Peyer's patch (tissue), 4 donors: Measurements from ENCODE around the gene ARRB2. TPM values are rescaled to one million over a fixed set of nuclear protein-coding genes. Genes with fewer than 3 reads are reported as not detected.

ENCODE experiments used
- DNase-seq, 3 donors: peaks; one replicate each; pipeline ENCODE4 v3.0.0-alpha.2; 2017 to 2019
- H3K27ac ChIP-seq, 4 donors: fragments of 200-600 bp; sonication (generic); one replicate each; pipeline ENCODE4 v1.5.1; 2016 to 2019
- H3K27me3 ChIP-seq, 2 donors: fragments of 200-600 bp; sonication (generic); one replicate each; pipeline ENCODE4 v1.5.1; 2019
- H3K36me3 ChIP-seq, 3 donors: fragments of 200-600 bp; sonication (generic); one replicate each; pipeline ENCODE4 v1.5.1; 2016 to 2019
- H3K4me1 ChIP-seq, 4 donors: fragments of 200-600 bp; sonication (generic); one replicate each; pipeline ENCODE4 v1.5.1; 2016 to 2019
- H3K4me3 ChIP-seq, 4 donors: fragments of 200-600 bp; sonication (generic); 1 replicate in 3 of 4; 2 replicates in 1 of 4; pipeline ENCODE4 v1.5.1; 2016 to 2019; ENCODE audit warnings: mild to moderate bottlenecking in 1 of 4
- H3K9me3 ChIP-seq, 4 donors: fragments of 200-600 bp; sonication (generic); one replicate each; pipeline ENCODE4 v1.5.1; 2016 to 2019; ENCODE audit warnings: mild to moderate bottlenecking in 1 of 4
- CTCF ChIP-seq, 6 experiments: fragments of 450-650 bp in 4 of 6; fragments of 200-600 bp in 2 of 6; sonication (generic) in 1 of 6; IDR thresholded peaks; one replicate each; pipeline ENCODE4 v1.5.1; 2017 to 2019; ENCODE audit warnings: antibody characterized with exemption in 6 of 6, mild to moderate bottlenecking in 3 of 6, moderate library complexity in 1 of 6
- POLR2A ChIP-seq, 2 donors: fragments of 450-650 bp; IDR thresholded peaks; one replicate each; pipeline ENCODE4 v1.5.1; 2017; ENCODE audit warnings: antibody characterized with exemption in 2 of 2, mild to moderate bottlenecking in 2 of 2, moderate library complexity in 2 of 2
- total RNA-seq, 4 donors: library from RNA; depleted of rRNA; stranded (reverse); fragments of >200 nt; gene quantifications; one replicate each; pipeline ENCODE4 v1.1.0, GENCODE V29; 2016

Gene ARRB2
- total RNA-seq, 4 donors from 2014 or later, result 59.2 to 163 (median 73.8) TPM

GRCh38 chr17:4667166-4667565, 43.3 kb upstream of the ARRB2 start:
- Histone ChIP-seq H3K36me3 (peaks cover 0 to 14% (median 0%) of the 10 kb centered on the region in 3 donors), H3K27me3 (no peaks in the 10 kb centered on the region), H3K4me3 (no peak overlapping the region), H3K27ac (no peak overlapping the region), H3K4me1 (no peaks in the 10 kb centered on the region), H3K9me3 (no peaks in the 10 kb centered on the region)
- DNase-seq, result no peak
- TF ChIP-seq CTCF (IDR thresholded peaks at IDR 0.05), result no peak
- TF ChIP-seq POLR2A (IDR thresholded peaks at IDR 0.05), result no peak

DNA sequence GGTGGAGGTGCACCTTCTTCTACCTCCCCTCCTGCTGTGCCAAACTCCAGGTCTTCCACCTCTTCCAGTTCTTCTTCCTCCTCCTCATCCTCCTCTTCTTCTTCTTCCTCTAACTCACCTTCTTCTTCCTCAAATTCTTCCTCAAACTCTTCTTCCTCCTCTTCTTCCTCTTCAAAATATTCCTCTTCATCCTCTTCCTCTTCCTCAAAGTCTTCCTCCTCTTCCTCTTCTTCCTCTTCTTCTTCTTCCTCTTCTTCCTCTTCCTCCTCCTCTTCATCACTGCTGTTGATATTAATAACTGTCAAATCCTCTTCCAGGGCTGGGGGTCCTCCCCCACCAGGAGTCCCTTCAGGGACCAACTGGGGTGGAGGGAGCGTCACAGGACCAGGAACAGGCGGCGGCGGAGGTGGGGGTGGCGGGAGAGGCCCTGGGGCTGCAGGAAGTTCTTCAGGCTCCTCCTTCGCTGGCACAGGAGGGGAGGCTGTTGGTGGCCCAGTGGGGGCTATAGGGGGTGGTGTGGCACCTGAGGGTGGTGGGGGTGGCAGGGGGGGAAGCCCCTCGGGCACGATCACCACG, 38.3 kb upstream of the ARRB2 start:
- Histone ChIP-seq H3K27ac (no peak overlapping the region), H3K27me3 (no peaks in the 10 kb centered on the region), H3K4me1 (no peaks in the 10 kb centered on the region), H3K4me3 (no peak overlapping the region), H3K9me3 (no peaks in the 10 kb centered on the region), H3K36me3 (peaks cover 0 to 64% (median 0%) of the 10 kb centered on the region in 3 donors)
- DNase-seq, result no peak
- TF ChIP-seq POLR2A (IDR thresholded peaks at IDR 0.05) (no peak), CTCF (IDR thresholded peaks at IDR 0.05) (no peak)

DNA sequence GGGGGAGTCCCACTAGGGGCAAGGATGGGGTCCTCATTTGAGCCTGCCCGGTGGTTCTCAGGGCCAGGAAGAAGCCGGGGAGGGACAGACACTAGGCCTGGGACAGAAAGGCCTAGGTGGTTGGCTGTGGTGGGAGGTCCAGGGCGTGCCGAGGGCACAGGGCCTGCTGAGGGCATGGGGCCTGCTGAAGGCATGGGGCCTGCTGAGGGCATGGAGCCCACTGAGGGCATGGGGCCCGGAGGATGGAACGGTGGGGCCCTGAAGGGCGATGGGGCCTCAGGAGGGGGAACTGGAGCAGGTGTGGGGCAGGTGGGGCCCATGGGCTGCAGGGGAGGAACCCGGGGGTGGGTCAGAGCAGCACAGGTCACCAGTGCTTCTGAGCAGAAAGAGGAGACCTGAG, 37.7 kb upstream of the ARRB2 start:
- DNase-seq, result no peak
- H3K36me3 ChIP-seq, result peaks cover 0 to 70% (median 0%) of the 10 kb centered on the region in 3 donors
- no peaks in the 10 kb centered on the region for H3K27me3 ChIP-seq
- H3K27ac ChIP-seq, result no peak overlapping the region
- no peaks in the 10 kb centered on the region for H3K9me3 ChIP-seq
- no peak overlapping the region for H3K4me3 ChIP-seq
- TF ChIP-seq POLR2A (IDR thresholded peaks at IDR 0.05), result no peak
- no peak for TF ChIP-seq CTCF (IDR thresholded peaks at IDR 0.05)
- H3K4me1 ChIP-seq, result no peaks in the 10 kb centered on the region

GRCh38 chr17:4673169-4673568, 37.3 kb upstream of the ARRB2 start:
- Histone ChIP-seq H3K9me3 (no peaks in the 10 kb centered on the region), H3K27ac (no peak overlapping the region), H3K36me3 (peaks cover 0 to 73% (median 0%) of the 10 kb centered on the region in 3 donors), H3K4me1 (no peaks in the 10 kb centered on the region), H3K27me3 (no peaks in the 10 kb centered on the region), H3K4me3 (no peak overlapping the region)
- TF ChIP-seq CTCF (IDR thresholded peaks at IDR 0.05) (no peak), POLR2A (IDR thresholded peaks at IDR 0.05) (no peak)
- no peak for DNase-seq

GRCh38 chr17:4673986-4674684, 36.3 kb upstream of the ARRB2 start:
- no peaks in the 10 kb centered on the region for H3K4me1 ChIP-seq
- H3K27me3 ChIP-seq, result no peaks in the 10 kb centered on the region
- H3K9me3 ChIP-seq, result no peaks in the 10 kb centered on the region
- no peak overlapping the region for H3K27ac ChIP-seq
- TF ChIP-seq CTCF (IDR thresholded peaks at IDR 0.05) (no peak), POLR2A (IDR thresholded peaks at IDR 0.05) (no peak)
- no peak overlapping the region for H3K4me3 ChIP-seq
- peaks cover 0 to 73% (median 0%) of the 10 kb centered on the region in 3 donors for H3K36me3 ChIP-seq
- DNase-seq, result no peak
